22Rv1 (cell line): Measurements from ENCODE around the gene NLRP13.
"Not testable (repeated sequence)": the region's sequence is repeated elsewhere in the genome, so short reads cannot be mapped to it uniquely, and the experiment has no call there.

Experiments
- H3K27ac ChIP-seq: fragments of 450-650 bp; 2 replicates; pipeline ENCODE4 v1.5.1; 2017
- ZFX ChIP-seq: fragments of 450-650 bp; IDR thresholded peaks from 2 replicates; pipeline ENCODE4 v1.6.1; 2017; ENCODE audit warnings: antibody characterized with exemption, borderline replicate concordance
- TF ChIP-seq, protein P1 (sequence below): fragments of 450-650 bp; IDR thresholded peaks from 2 replicates; pipeline ENCODE4 v1.5.1; 2017; ENCODE audit warnings: mild to moderate bottlenecking

The NLRP13 gene

DNA sequence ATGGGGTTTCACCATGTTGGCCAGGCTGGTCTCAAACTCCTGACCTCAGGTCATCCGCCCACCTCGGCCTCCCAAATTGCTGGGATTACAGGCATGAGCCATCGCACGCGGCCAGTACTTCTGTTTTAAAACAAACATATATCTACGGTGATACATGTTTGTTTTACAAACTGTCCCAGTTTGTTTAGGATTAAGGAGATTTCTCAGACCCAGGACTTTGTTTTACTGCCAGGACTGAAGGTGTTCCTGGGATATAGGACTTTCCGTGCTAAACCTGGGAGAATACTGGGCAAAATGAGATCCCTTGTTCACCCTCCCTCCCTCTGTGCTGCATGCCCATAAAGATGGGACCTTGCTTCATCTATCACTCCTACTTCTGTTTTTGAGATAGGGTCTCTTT lies 24.3 kb upstream of the NLRP13 start:
- TF ChIP-seq, protein P1, sequence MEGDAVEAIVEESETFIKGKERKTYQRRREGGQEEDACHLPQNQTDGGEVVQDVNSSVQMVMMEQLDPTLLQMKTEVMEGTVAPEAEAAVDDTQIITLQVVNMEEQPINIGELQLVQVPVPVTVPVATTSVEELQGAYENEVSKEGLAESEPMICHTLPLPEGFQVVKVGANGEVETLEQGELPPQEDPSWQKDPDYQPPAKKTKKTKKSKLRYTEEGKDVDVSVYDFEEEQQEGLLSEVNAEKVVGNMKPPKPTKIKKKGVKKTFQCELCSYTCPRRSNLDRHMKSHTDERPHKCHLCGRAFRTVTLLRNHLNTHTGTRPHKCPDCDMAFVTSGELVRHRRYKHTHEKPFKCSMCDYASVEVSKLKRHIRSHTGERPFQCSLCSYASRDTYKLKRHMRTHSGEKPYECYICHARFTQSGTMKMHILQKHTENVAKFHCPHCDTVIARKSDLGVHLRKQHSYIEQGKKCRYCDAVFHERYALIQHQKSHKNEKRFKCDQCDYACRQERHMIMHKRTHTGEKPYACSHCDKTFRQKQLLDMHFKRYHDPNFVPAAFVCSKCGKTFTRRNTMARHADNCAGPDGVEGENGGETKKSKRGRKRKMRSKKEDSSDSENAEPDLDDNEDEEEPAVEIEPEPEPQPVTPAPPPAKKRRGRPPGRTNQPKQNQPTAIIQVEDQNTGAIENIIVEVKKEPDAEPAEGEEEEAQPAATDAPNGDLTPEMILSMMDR = no peak
- no peak for TF ChIP-seq ZFX

DNA sequence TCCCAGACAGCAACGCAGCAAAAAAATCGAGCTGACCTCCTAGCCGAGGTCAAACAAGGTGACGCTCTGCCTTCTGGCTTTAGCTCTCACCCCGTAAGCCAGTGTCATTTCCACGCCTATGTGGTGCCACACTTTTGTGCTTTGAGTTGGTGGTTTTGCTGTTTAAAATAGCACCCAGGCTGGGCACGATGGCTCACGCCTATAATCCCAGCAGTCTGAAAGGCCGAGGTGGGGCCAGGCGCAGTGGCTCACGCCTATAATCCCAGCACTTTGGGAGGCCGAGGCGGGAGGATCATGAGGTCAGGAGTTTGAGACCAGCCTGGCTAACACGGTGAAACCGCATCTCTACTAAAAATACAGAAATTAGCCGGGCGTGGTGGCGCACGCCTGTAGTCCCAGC lies 18.4 kb upstream of the NLRP13 start:
- H3K27ac ChIP-seq = not testable (repeated sequence)

More for the DNA sequence above, 24.3 kb upstream of the NLRP13 start:
- no peak overlapping the region for H3K27ac ChIP-seq

- H3K27ac ChIP-seq = no peak within 1 kb of the TSS
- no peak for TF ChIP-seq ZFX
- TF ChIP-seq, protein P1 = no peak
Measured at GRCh38 chr19:55947532-55947931, 15.4 kb upstream of the NLRP13 start, which contains the start of gene NLRP8. TSS of gene NLRP8 (plus strand) at chr19:55947832.

DNA sequence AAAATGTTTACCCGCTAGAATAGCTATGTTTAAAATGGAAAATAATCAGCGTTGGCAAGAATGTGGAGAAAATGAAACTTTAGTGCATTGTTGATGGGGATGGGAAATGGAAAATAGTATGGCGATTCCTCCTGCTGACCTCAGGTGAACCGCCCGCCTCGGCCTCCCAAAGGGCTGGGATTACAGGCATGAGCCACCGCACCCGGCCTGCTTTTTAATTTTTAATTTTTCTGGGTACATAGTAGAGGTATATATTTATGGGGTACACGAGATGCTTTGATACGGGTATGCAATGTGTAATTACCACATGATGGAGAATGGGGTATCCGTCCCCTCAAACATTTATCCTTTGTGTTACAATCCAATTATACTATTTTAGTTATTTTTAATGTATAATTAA lies 8.2 kb upstream of the NLRP13 start:
- TF ChIP-seq ZFX = no peak
- TF ChIP-seq, protein P1 = no peak
- H3K27ac ChIP-seq = no peak overlapping the region

- no peak overlapping the region for H3K27ac ChIP-seq
- TF ChIP-seq, protein P1 = no peak
- no peak for TF ChIP-seq ZFX
Measured at GRCh38 chr19:55939206-55939605, 7.1 kb upstream of the NLRP13 start.

- H3K27ac ChIP-seq = no peak overlapping the region
- no peak for TF ChIP-seq ZFX
- TF ChIP-seq, protein P1 = no peak
Measured at GRCh38 chr19:55935206-55935605, 3.1 kb upstream of the NLRP13 start.

GRCh38 chr19:55930996-55931515 lies 1.1 kb downstream of the NLRP13 start:
- no peak for TF ChIP-seq ZFX
- TF ChIP-seq, protein P1 = no peak
- H3K27ac ChIP-seq = no peak overlapping the region

DNA sequence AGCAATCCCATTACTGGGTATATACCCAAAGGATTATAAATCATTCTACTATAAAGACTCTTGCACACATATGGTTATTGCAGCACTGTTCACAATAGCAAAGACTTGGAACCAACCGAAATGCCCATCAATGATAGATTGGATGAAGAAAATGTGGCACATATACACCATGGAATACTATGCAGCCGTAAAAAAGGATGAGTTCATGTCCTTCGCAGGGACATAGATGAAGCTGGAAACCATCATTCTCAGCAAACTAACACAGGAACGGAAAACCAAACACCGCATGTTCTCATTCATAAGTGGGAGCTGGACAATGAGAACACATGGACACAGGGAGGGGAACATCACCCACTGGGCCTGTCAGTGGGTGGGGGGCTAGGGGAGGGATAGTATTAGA lies 2.9 kb downstream of the NLRP13 start:
- H3K27ac ChIP-seq = not testable (repeated sequence)
